Measurements from ENCODE around the gene TXNDC12. TPM values are rescaled to one million over a fixed set of nuclear protein-coding genes. Genes with fewer than 3 reads are reported as not detected.

TXNDC12 gene
- total and polyA plus RNA-seq, 9 of the 15 experiments (the other 6 are each of a cell fraction or from before 2014, with no cell fraction given): 17.0 to 60.8 (median 37.8) TPM

GRCh38 chr1:52059321-52059720 lies 4.3 kb upstream of the TXNDC12 start:
- in situ Hi-C loops (cut with MboI): no loop called here
- Histone ChIP-seq H3K79me2 (ENCODE audit: control insufficient read depth, insufficient read depth, low read length) (peaks cover 76% of the 10 kb centered on the region), H3K27me3 (ENCODE audit: control insufficient read depth in 2 of 2, insufficient read depth in 2 of 2, low read length in 2 of 2) (no peaks in the 10 kb centered on the region; a peak in 1 of 5 replicates), H3K9me1 (ENCODE audit: control insufficient read depth, insufficient read depth, low read length) (no peaks in the 10 kb centered on the region), H3K27ac (ENCODE audit: extremely low read depth, low read depth, low read length) (no peak overlapping the region), H3K9me3 (replicated peaks; ENCODE audit: control insufficient read depth, insufficient read depth, low read depth, low read length) (no peaks in the 10 kb centered on the region), H3K9ac (ENCODE audit: insufficient read depth in 1 of 2, low read depth in 2 of 2, low read length in 2 of 2) (no peak overlapping the region), H3K4me1 (replicated peaks in 1 of 2; ENCODE audit: control insufficient read depth in 2 of 2, insufficient read depth in 2 of 2, low read length in 2 of 2) (peaks cover 5 to 11% of the 10 kb centered on the region in 2 experiments), H4K20me1 (replicated peaks; ENCODE audit: control insufficient read depth, insufficient read depth, low read length) (no peaks in the 10 kb centered on the region), H3K36me3 (ENCODE audit: control insufficient read depth, insufficient read depth, low read length) (peaks cover 54% of the 10 kb centered on the region), H3K4me2 (ENCODE audit: insufficient read depth, low read length) (no peak overlapping the region), H2AFZ (ENCODE audit: low read depth, low read length) (no peak overlapping the region), H3K4me3 (no peak overlapping the region)
- DNase-seq (ENCODE audit: extremely low read depth in 1 of 4, low spot score in 3 of 4) (no peak), FAIRE-seq (no peak), ATAC-seq (no peak)
- ChIA-PET CTCF (ENCODE audit: low intra/inter-chr PET ratio) (no interaction called here), POLR2A (interaction anchor here (0.6 to 2.3 kb wide), 8 partner anchors 9 to 148 kb away, joined by 3 to 12 read pairs (median 3); no protein-coding TSS in a partner anchor)
- TF ChIP-seq MAFF (IDR thresholded peaks at IDR 0.05; ENCODE audit: low read length) (no peak), MCM2 (IDR thresholded peaks at IDR 0.05; ENCODE audit: low read depth) (no peak), LCOR (CRISPR knock-in tag; IDR thresholded peaks at IDR 0.05) (no peak), ZNF449 (CRISPR knock-in tag; IDR thresholded peaks at IDR 0.05) (no peak), WHSC1 (IDR thresholded peaks at IDR 0.05; ENCODE audit: low read length) (no peak), SREBF1 (IDR thresholded peaks at IDR 0.05; ENCODE audit: borderline replicate concordance, low read depth, low read length) (no peak), ESRRA (IDR thresholded peaks at IDR 0.05; ENCODE audit: borderline replicate concordance, low read depth) (no peak), BCL6 (CRISPR knock-in tag; IDR thresholded peaks at IDR 0.05) (no peak), ZNF764 (CRISPR knock-in tag; IDR thresholded peaks at IDR 0.05; ENCODE audit: low read depth) (no peak), BRCA1 (IDR thresholded peaks at IDR 0.05) (no peak), BRCA1 (CRISPR knock-in tag; IDR thresholded peaks at IDR 0.05) (no peak), TCF7L2 (IDR thresholded peaks at IDR 0.05; ENCODE audit: low read depth, low read length) (no peak), HMGN3 (IDR thresholded peaks at IDR 0.05; ENCODE audit: borderline replicate concordance, extremely low read depth, insufficient read length, low read depth, low read length) (no peak), POLR2AphosphoS5 (IDR thresholded peaks at IDR 0.05; ENCODE audit: control insufficient read depth, insufficient read depth, low read depth, low read length) (no peak), JUND (IDR thresholded peaks at IDR 0.05; ENCODE audit: borderline replicate concordance, low read depth, low read length) (no peak), JUND (tag; IDR thresholded peaks at IDR 0.05; ENCODE audit: borderline replicate concordance, low read depth, low read length) (no peak), SRSF3 (IDR thresholded peaks at IDR 0.05; ENCODE audit: insufficient read depth, low read length) (no peak), ZFPM2 (CRISPR knock-in tag; IDR thresholded peaks at IDR 0.05) (no peak), POLR2AphosphoS2 (IDR thresholded peaks at IDR 0.05; ENCODE audit: low read length) (no peak), ZNF766 (CRISPR knock-in tag; conservative IDR thresholded peaks at IDR 0.05) (no peak), ZNF668 (CRISPR knock-in tag; IDR thresholded peaks at IDR 0.05) (no peak)
- intact Hi-C loops (cut with micrococcal nuclease): loop anchor here (5.0 kb wide), 1 partner anchor 493 kb away; the partner anchor contains the start of gene TUT4
- BruUV-seq (replicated peaks): no TSS peak
